GM12875 (cell line): ENCODE data around the gene EXOC6B.

Source experiments
- H3K4me3 ChIP-seq: one replicate; pipeline ENCODE4 v1.5.1; 2011; ENCODE audit warnings: low read depth, low read length, control low read depth
- TF ChIP-seq, protein P1 (sequence below): IDR thresholded peaks from 2 replicates; pipeline ENCODE4 v1.5.1; 2011; ENCODE audit warnings: low read depth, mild to moderate bottlenecking, control low read depth, inconsistent platforms, low read length, moderate library complexity, borderline replicate concordance; ENCODE audit not compliant: insufficient read depth

Gene EXOC6B

GRCh38 chr2:72147303-72147971 is 678.4 kb downstream of the EXOC6B start, which contains the start of gene CYP26B1:
Gene CYP26B1 (minus strand): TSS chr2:72147862. CDS start chr2:72147834, 28 bp downstream.
- H3K4me3 ChIP-seq = no peak within 1 kb of the TSS

GRCh38 chr2:72146347-72147302 is 679.2 kb downstream of the EXOC6B start:
- TF ChIP-seq, protein P1, sequence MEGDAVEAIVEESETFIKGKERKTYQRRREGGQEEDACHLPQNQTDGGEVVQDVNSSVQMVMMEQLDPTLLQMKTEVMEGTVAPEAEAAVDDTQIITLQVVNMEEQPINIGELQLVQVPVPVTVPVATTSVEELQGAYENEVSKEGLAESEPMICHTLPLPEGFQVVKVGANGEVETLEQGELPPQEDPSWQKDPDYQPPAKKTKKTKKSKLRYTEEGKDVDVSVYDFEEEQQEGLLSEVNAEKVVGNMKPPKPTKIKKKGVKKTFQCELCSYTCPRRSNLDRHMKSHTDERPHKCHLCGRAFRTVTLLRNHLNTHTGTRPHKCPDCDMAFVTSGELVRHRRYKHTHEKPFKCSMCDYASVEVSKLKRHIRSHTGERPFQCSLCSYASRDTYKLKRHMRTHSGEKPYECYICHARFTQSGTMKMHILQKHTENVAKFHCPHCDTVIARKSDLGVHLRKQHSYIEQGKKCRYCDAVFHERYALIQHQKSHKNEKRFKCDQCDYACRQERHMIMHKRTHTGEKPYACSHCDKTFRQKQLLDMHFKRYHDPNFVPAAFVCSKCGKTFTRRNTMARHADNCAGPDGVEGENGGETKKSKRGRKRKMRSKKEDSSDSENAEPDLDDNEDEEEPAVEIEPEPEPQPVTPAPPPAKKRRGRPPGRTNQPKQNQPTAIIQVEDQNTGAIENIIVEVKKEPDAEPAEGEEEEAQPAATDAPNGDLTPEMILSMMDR = no peak
- H3K4me3 ChIP-seq = no peak overlapping the region

More at GRCh38 chr2:72147303-72147971, 678.4 kb downstream of the EXOC6B start, which contains the start of gene CYP26B1:
- TF ChIP-seq, protein P1 = no peak

- no peak overlapping the region for H3K4me3 ChIP-seq
- TF ChIP-seq, protein P1 = no peak
Measured at GRCh38 chr2:72145658-72146329, 680.0 kb downstream of the EXOC6B start.

GRCh38 chr2:72145289-72145657 is 680.6 kb downstream of the EXOC6B start:
- no peak overlapping the region for H3K4me3 ChIP-seq
- TF ChIP-seq, protein P1 = no peak

DNA sequence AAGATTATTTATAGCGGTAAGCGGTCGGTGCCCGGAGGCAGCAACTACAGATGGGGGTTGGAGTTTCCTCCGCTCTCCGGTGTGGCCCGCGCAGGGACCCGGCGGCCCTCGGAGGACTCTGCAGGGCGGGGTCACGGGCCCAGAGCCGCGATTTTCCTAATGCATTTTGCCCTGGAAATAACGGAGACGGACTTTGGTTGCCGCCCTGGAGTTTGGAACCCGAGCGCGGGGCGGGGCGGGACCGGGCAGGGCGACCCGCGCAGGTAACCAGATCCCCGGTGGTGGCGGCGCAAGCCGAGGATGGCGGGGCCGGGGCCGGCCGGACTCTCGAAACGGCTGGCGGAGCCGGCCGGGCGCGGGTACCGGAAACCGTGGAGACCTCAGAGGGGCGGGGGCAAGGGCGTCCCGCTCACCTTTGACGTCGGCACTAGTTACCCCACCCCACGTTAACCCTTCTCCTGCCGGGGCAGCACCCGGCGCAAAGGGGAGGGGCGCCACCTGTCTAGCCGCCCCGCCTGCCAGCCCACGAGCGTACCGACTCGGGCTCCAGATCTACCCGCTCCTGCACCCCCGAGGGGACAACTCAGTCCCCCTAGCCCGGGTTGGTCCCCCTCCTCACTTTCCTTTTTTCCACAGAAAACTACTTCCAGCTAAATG is 681.1 kb downstream of the EXOC6B start:
- TF ChIP-seq, protein P1 = no peak
- no peak overlapping the region for H3K4me3 ChIP-seq

- no peak overlapping the region for H3K4me3 ChIP-seq
Measured at GRCh38 chr2:72144274-72144631, 681.6 kb downstream of the EXOC6B start.

More at GRCh38 chr2:72144274-72144631, 681.6 kb downstream of the EXOC6B start:
- TF ChIP-seq, protein P1 = no peak
